DOHH2 (cell line): ENCODE data around the gene KCNMA1.

Experiments used
- H3F3A ChIP-seq: fragments of 200-600 bp; sonication (generic), shearing (Covaris generic); 2 replicates; pipeline ENCODE4 v1.6.0; 2016; ENCODE audit warnings: antibody characterized with exemption, mild to moderate bottlenecking; ENCODE audit not compliant: control insufficient read depth, insufficient read depth
- H3K27ac ChIP-seq: fragments of 200-600 bp; sonication (generic); 2 replicates; pipeline ENCODE4 v1.5.1; 2014; ENCODE audit warnings: low read depth, mild to moderate bottlenecking, low read length, moderate library complexity
- H3K27me3 ChIP-seq: fragments of 200-600 bp; sonication (generic); 2 replicates; pipeline ENCODE4 v1.6.1; 2014; ENCODE audit warnings: mild to moderate bottlenecking, low read length, mixed read lengths; ENCODE audit not compliant: control insufficient read depth
- H3K36me3 ChIP-seq: fragments of 200-600 bp; sonication (generic); 2 replicates; pipeline ENCODE4 v1.6.1; 2014; ENCODE audit warnings: mild to moderate bottlenecking, low read length, moderate library complexity, mixed read lengths; ENCODE audit not compliant: control insufficient read depth
- H3K4me1 ChIP-seq: fragments of 200-600 bp; sonication (generic); 2 replicates; pipeline ENCODE4 v1.6.1; 2014; ENCODE audit warnings: mild to moderate bottlenecking, low read length, mixed read lengths; ENCODE audit not compliant: control insufficient read depth
- H3K4me2 ChIP-seq: fragments of 200-600 bp; sonication (generic); 2 replicates; pipeline ENCODE4 v1.6.0; 2014; ENCODE audit warnings: mild to moderate bottlenecking, low read length, moderate library complexity
- H3K4me3 ChIP-seq: fragments of 200-600 bp; sonication (generic); 2 replicates; pipeline ENCODE4 v1.5.1; 2014; ENCODE audit warnings: mild to moderate bottlenecking, low read length, mixed read lengths
- H3K79me2 ChIP-seq: fragments of 200-600 bp; sonication (generic); 2 replicates; pipeline ENCODE4 v1.6.1; 2014; ENCODE audit warnings: mild to moderate bottlenecking, low read length, mixed read lengths; ENCODE audit not compliant: control insufficient read depth
- H3K9me2 ChIP-seq: fragments of 200-600 bp; sonication (generic); replicated peaks from 2 replicates; pipeline ENCODE4 v1.6.1; 2014; ENCODE audit warnings: mild to moderate bottlenecking, low read length, mixed read lengths; ENCODE audit not compliant: control insufficient read depth
- H3K9me3 ChIP-seq: fragments of 200-600 bp; sonication (generic); 2 replicates; pipeline ENCODE4 v1.6.1; 2014; ENCODE audit warnings: antibody characterized with exemption, low read length, mixed read lengths; ENCODE audit not compliant: control insufficient read depth, insufficient read depth
- H4K20me1 ChIP-seq: fragments of 200-600 bp; sonication (generic); 2 replicates; pipeline ENCODE4 v1.6.0; 2014; ENCODE audit warnings: low read depth, mild to moderate bottlenecking, antibody characterized with exemption, low read length, moderate library complexity; ENCODE audit not compliant: control insufficient read depth, insufficient read depth
- CTCF ChIP-seq: fragments of 200-600 bp; sonication (generic); IDR thresholded peaks from one replicate; pipeline ENCODE4 v1.5.1; 2014; ENCODE audit warnings: antibody characterized with exemption, mild to moderate bottlenecking, low read depth, low read length; ENCODE audit not compliant: poor library complexity, severe bottlenecking
- EZH2phosphoT487 ChIP-seq: fragments of 200-600 bp; sonication (generic); IDR thresholded peaks from 2 replicates; pipeline ENCODE4 v1.6.1; 2017; ENCODE audit warnings: borderline replicate concordance, mild to moderate bottlenecking, antibody characterized with exemption, low read length, moderate library complexity, mixed read lengths

The KCNMA1 gene

GRCh38 chr10:77037735-77038403 is 599.7 kb downstream of the KCNMA1 start:
- no peaks in the 10 kb centered on the region for H4K20me1 ChIP-seq
- H3K27ac ChIP-seq, result no peak overlapping the region
- peaks cover 3% of the 10 kb centered on the region; the same call in 1 of the 2 replicates for H3K4me1 ChIP-seq
- H3K79me2 ChIP-seq, result no peaks in the 10 kb centered on the region
- H3K9me2 ChIP-seq, result no peaks in the 10 kb centered on the region
- H3K9me3 ChIP-seq, result no peaks in the 10 kb centered on the region
- H3K27me3 ChIP-seq, result no peaks in the 10 kb centered on the region
- H3F3A ChIP-seq, result no peaks in the 10 kb centered on the region
- no peak overlapping the region for H3K4me3 ChIP-seq
- H3K36me3 ChIP-seq, result no peaks in the 10 kb centered on the region
- TF ChIP-seq CTCF (no peak), EZH2phosphoT487 (no peak)
- H3K4me2 ChIP-seq, result no peak overlapping the region

GRCh38 chr10:77036993-77037734 is 600.4 kb downstream of the KCNMA1 start:
- H3K4me3 ChIP-seq, result no peak overlapping the region
- peaks cover 3% of the 10 kb centered on the region; the same call in 1 of the 2 replicates for H3K4me1 ChIP-seq
- H4K20me1 ChIP-seq, result no peaks in the 10 kb centered on the region
- H3K27me3 ChIP-seq, result no peaks in the 10 kb centered on the region
- no peak overlapping the region for H3K27ac ChIP-seq
- no peak overlapping the region for H3K4me2 ChIP-seq
- H3F3A ChIP-seq, result no peaks in the 10 kb centered on the region
- H3K9me2 ChIP-seq, result no peaks in the 10 kb centered on the region
- no peaks in the 10 kb centered on the region for H3K36me3 ChIP-seq
- no peaks in the 10 kb centered on the region for H3K9me3 ChIP-seq
- H3K79me2 ChIP-seq, result no peaks in the 10 kb centered on the region
- TF ChIP-seq EZH2phosphoT487, result no peak
- peak; percentile 77 for TF ChIP-seq CTCF

GRCh38 chr10:77036276-77036675 is 601.3 kb downstream of the KCNMA1 start:
- Histone ChIP-seq H3K36me3 (no peaks in the 10 kb centered on the region), H3K4me2 (no peak overlapping the region), H3K79me2 (no peaks in the 10 kb centered on the region), H3K9me2 (no peaks in the 10 kb centered on the region), H3F3A (no peaks in the 10 kb centered on the region), H3K4me3 (no peak overlapping the region), H3K4me1 (no peaks in the 10 kb centered on the region), H3K27me3 (no peaks in the 10 kb centered on the region), H4K20me1 (no peaks in the 10 kb centered on the region), H3K9me3 (no peaks in the 10 kb centered on the region), H3K27ac (no peak overlapping the region)
- TF ChIP-seq CTCF (no peak), EZH2phosphoT487 (no peak)
